Neural cell (in vitro differentiated cells): ENCODE data around the gene MILR1. TPM values are rescaled to one million over a fixed set of nuclear protein-coding genes. Genes with fewer than 3 reads are reported as not detected.

Experiments
- H2AFZ ChIP-seq: fragments of 200-600, 300-800 bp; sonication (generic), shearing (Covaris generic); 2 replicates; pipeline ENCODE4 v1.6.0; 2014; ENCODE audit warnings: low read depth, mild to moderate bottlenecking, antibody characterized with exemption, low read length, moderate library complexity
- H3F3A ChIP-seq: fragments of 200-600 bp; shearing (Covaris generic); 2 replicates; pipeline ENCODE4 v1.6.1; 2016; ENCODE audit warnings: mild to moderate bottlenecking, moderate library complexity, mixed read lengths, antibody characterized with exemption, low read length; ENCODE audit not compliant: insufficient read depth, poor library complexity, severe bottlenecking
- H3K27ac ChIP-seq: fragments of 200-600, 300-800 bp; sonication (generic), shearing (Covaris generic); 2 replicates; pipeline ENCODE4 v1.5.1; 2014; ENCODE audit warnings: mild to moderate bottlenecking, low read length, moderate library complexity
- H3K27me3 ChIP-seq: fragments of 300-800, 200-600 bp; sonication (generic), shearing (Covaris generic); 2 replicates; pipeline ENCODE4 v1.6.0; 2014; ENCODE audit warnings: mild to moderate bottlenecking, low read depth, low read length, moderate library complexity; ENCODE audit not compliant: insufficient read depth
- H3K36me3 ChIP-seq: fragments of 300-800, 200-600 bp; sonication (generic), shearing (Covaris generic); 2 replicates; pipeline ENCODE4 v1.5.1; 2014; ENCODE audit warnings: mild to moderate bottlenecking, antibody characterized with exemption, low read length, moderate library complexity; ENCODE audit not compliant: insufficient read depth
- H3K4me2 ChIP-seq: fragments of 300-800, 200-600 bp; sonication (generic), shearing (Covaris generic); 2 replicates; pipeline ENCODE4 v1.6.0; 2014; ENCODE audit warnings: mild to moderate bottlenecking, low read length
- H3K4me3 ChIP-seq: fragments of 300-800, 200-600 bp; sonication (generic), shearing (Covaris generic); 2 replicates; pipeline ENCODE4 v1.5.1; 2014; ENCODE audit warnings: mild to moderate bottlenecking, low read length, moderate library complexity
- H3K79me2 ChIP-seq: fragments of 200-600 bp; shearing (Covaris generic); replicated peaks from 2 replicates; pipeline ENCODE4 v1.6.0; 2014; ENCODE audit warnings: mild to moderate bottlenecking, low read length, moderate library complexity; ENCODE audit not compliant: insufficient read depth
- H3K9ac ChIP-seq: fragments of 300-800, 200-600 bp; sonication (generic), shearing (Covaris generic); 2 replicates; pipeline ENCODE4 v1.6.1; 2016; ENCODE audit warnings: mild to moderate bottlenecking, low read length, mixed read lengths
- H3K9me2 ChIP-seq: fragments of 200-600 bp; shearing (Covaris generic); 2 replicates; pipeline ENCODE4 v1.6.1; 2016; ENCODE audit warnings: mild to moderate bottlenecking, low read length, mixed read lengths; ENCODE audit not compliant: insufficient read depth
- H3K9me3 ChIP-seq: fragments of 200-600, 300-800 bp; sonication (generic), shearing (Covaris generic); 2 replicates; pipeline ENCODE4 v1.6.1; 2016; ENCODE audit warnings: mild to moderate bottlenecking, mixed run types, low read length, moderate library complexity, mixed read lengths
- H4K20me1 ChIP-seq: fragments of 200-600 bp; shearing (Covaris generic); 2 replicates; pipeline ENCODE4 v1.6.1; 2016; ENCODE audit warnings: mild to moderate bottlenecking, mixed run types; ENCODE audit not compliant: insufficient read depth
- CTCF ChIP-seq: fragments of 450-650 bp; IDR thresholded peaks from 2 replicates; pipeline ENCODE4 v1.5.1; 2014; ENCODE audit warnings: antibody characterized with exemption, mild to moderate bottlenecking, moderate library complexity; ENCODE audit not compliant: poor library complexity, severe bottlenecking
- EP300 ChIP-seq: fragments of 450-650 bp; conservative IDR thresholded peaks from 2 replicates; pipeline ENCODE4 v1.6.1; 2014; ENCODE audit warnings: antibody characterized with exemption, mild to moderate bottlenecking, moderate library complexity; ENCODE audit not compliant: poor library complexity, severe bottlenecking
- EZH2 ChIP-seq: fragments of 200-600, 300-800 bp; shearing (Covaris generic), sonication (generic); IDR thresholded peaks from 2 replicates; pipeline ENCODE4 v1.6.1; 2014; ENCODE audit warnings: antibody characterized with exemption, low read length, borderline replicate concordance, mild to moderate bottlenecking; ENCODE audit not compliant: insufficient read depth, poor library complexity, severe bottlenecking
- MXI1 ChIP-seq: fragments of 450-650 bp; conservative IDR thresholded peaks from 2 replicates; pipeline ENCODE4 v1.6.1; 2014; ENCODE audit warnings: antibody characterized with exemption, mild to moderate bottlenecking; ENCODE audit not compliant: poor library complexity, severe bottlenecking
- POLR2AphosphoS5 ChIP-seq: IDR thresholded peaks from 2 replicates; pipeline ENCODE4 v1.6.1; 2012
- RAD21 ChIP-seq: fragments of 450-650 bp; conservative IDR thresholded peaks from 2 replicates; pipeline ENCODE4 v1.6.1; 2014; ENCODE audit warnings: antibody characterized with exemption, mild to moderate bottlenecking, moderate library complexity
- REST ChIP-seq: IDR thresholded peaks from 2 replicates; pipeline ENCODE4 v1.6.1; 2012; ENCODE audit warnings: borderline replicate concordance
- SMC3 ChIP-seq: fragments of 450-650 bp; conservative IDR thresholded peaks from 2 replicates; pipeline ENCODE4 v1.6.1; 2014; ENCODE audit warnings: antibody characterized with exemption, mild to moderate bottlenecking, moderate library complexity; ENCODE audit not compliant: poor library complexity
- TAF1 ChIP-seq: IDR thresholded peaks from 2 replicates; pipeline ENCODE4 v1.6.1; 2012; ENCODE audit warnings: low read depth
- polyA minus RNA-seq: library from RNA; depleted of rRNA, polyadenylated mRNA; stranded (reverse); fragments of >200 nt; gene quantifications from 2 replicates; pipeline ENCODE4 v1.2.3, GENCODE V29; 2014
- polyA plus RNA-seq: library from polyadenylated mRNA; depleted of rRNA; stranded (reverse); fragments of >200 nt; gene quantifications from 2 replicates; pipeline ENCODE4 v1.2.3, GENCODE V29; 2014

The MILR1 gene
- polyA plus RNA-seq (not detected in 2 replicates), polyA minus RNA-seq (not detected in 2 replicates)

GRCh38 chr17:64448665-64449512 lies at the start of gene MILR1:
Gene MILR1, plus strand, starts transcription at chr17:64449115. Its CDS starts 54 bp downstream, at chr17:64449169.
- H3F3A ChIP-seq = no peaks in the 10 kb centered on the region
- H4K20me1 ChIP-seq = no peaks in the 10 kb centered on the region
- no peak within 1 kb of the TSS for H2AFZ ChIP-seq
- H3K27me3 ChIP-seq = no peaks in the 10 kb centered on the region
- H3K4me2 ChIP-seq = no peak within 1 kb of the TSS
- no peak for TF ChIP-seq MXI1
- no peak for TF ChIP-seq SMC3
- no peak for TF ChIP-seq CTCF
- TF ChIP-seq TAF1 = no peak
- no peak for TF ChIP-seq RAD21
- TF ChIP-seq REST = no peak
- no peaks in the 10 kb centered on the region for H3K36me3 ChIP-seq
- H3K4me3 ChIP-seq = no peak within 1 kb of the TSS
- no peak within 1 kb of the TSS for H3K27ac ChIP-seq
- no peak within 1 kb of the TSS for H3K9ac ChIP-seq
- no peaks in the 10 kb centered on the region for H3K79me2 ChIP-seq
- no peaks in the 10 kb centered on the region for H3K9me3 ChIP-seq
- H3K9me2 ChIP-seq = no peaks in the 10 kb centered on the region

GRCh38 chr17:64399767-64400156 lies 49.2 kb upstream of the MILR1 start:
- Histone ChIP-seq H3K9me3 (no peaks in the 10 kb centered on the region), H3K79me2 (no peaks in the 10 kb centered on the region), H3K4me3 (no peak overlapping the region), H4K20me1 (no peaks in the 10 kb centered on the region), H3K27ac (no peak overlapping the region), H3F3A (no peaks in the 10 kb centered on the region), H2AFZ (no peak overlapping the region), H3K9ac (no peak overlapping the region), H3K27me3 (no peaks in the 10 kb centered on the region), H3K36me3 (no peaks in the 10 kb centered on the region), H3K4me2 (no peak overlapping the region), H3K9me2 (no peaks in the 10 kb centered on the region)
- TF ChIP-seq REST (no peak), MXI1 (no peak), EP300 (no peak), TAF1 (no peak), CTCF (no peak), POLR2AphosphoS5 (no peak), RAD21 (no peak), EZH2 (no peak), SMC3 (no peak)
